SK-N-SH (cell line): Measurements from ENCODE around the gene RPE.

Experiments used
- FOXM1 ChIP-seq: IDR thresholded peaks from 2 replicates; pipeline ENCODE4 v1.4.0; 2012; ENCODE audit warnings: low read depth, mild to moderate bottlenecking
- MXI1 ChIP-seq: IDR thresholded peaks from 2 replicates; pipeline ENCODE4 v1.6.1; 2012; ENCODE audit warnings: mild to moderate bottlenecking, low read depth, low read length, improper control_type of control experiment
- NFIC ChIP-seq: IDR thresholded peaks from 2 replicates; pipeline ENCODE4 v1.4.0; 2012; ENCODE audit warnings: borderline replicate concordance
- SMC3 ChIP-seq: IDR thresholded peaks from 2 replicates; pipeline ENCODE4 v1.6.1; 2012; ENCODE audit warnings: low read depth, low read length, improper control_type of control experiment
- YY1 ChIP-seq: IDR thresholded peaks from 2 replicates; pipeline ENCODE4 v1.4.0; 2012; ENCODE audit warnings: low read depth, mild to moderate bottlenecking
- TF ChIP-seq, protein P1 (sequence below): fragments of 200-600 bp; sonication (generic); IDR thresholded peaks from 2 replicates; pipeline ENCODE4 v1.6.1; 2017; ENCODE audit warnings: antibody characterized with exemption, mild to moderate bottlenecking, moderate library complexity
- TF ChIP-seq, protein P2 (sequence below): IDR thresholded peaks from 2 replicates; pipeline ENCODE4 v1.4.0; 2012; ENCODE audit warnings: low read depth
- TF ChIP-seq, protein P3 (sequence below): IDR thresholded peaks from 2 replicates; pipeline ENCODE4; 2012
- TF ChIP-seq, protein P4 (sequence below): IDR thresholded peaks from 2 replicates; pipeline ENCODE4 v1.4.0; 2012; ENCODE audit warnings: low read depth, borderline replicate concordance

DNA sequence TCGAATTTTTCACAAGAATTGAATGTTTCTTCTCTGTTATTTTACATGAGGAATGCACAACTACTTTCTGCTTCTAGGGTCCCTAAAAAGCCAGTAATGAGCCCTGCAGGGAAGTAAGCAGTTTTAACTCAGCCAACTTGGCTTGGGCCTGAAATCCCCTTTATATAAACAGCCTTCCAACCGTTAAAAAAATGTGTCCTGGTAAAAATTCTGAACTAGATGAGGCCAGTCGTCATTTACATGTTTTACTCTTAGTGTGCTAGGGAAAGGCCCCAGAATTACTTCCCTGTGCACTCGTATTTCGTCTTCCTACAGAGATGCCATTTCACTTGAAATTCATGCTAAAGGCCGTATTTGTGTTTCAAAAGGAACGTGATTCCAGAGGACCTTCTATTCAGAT lies 42.4 kb upstream of the RPE start:
- TF ChIP-seq, protein P1, sequence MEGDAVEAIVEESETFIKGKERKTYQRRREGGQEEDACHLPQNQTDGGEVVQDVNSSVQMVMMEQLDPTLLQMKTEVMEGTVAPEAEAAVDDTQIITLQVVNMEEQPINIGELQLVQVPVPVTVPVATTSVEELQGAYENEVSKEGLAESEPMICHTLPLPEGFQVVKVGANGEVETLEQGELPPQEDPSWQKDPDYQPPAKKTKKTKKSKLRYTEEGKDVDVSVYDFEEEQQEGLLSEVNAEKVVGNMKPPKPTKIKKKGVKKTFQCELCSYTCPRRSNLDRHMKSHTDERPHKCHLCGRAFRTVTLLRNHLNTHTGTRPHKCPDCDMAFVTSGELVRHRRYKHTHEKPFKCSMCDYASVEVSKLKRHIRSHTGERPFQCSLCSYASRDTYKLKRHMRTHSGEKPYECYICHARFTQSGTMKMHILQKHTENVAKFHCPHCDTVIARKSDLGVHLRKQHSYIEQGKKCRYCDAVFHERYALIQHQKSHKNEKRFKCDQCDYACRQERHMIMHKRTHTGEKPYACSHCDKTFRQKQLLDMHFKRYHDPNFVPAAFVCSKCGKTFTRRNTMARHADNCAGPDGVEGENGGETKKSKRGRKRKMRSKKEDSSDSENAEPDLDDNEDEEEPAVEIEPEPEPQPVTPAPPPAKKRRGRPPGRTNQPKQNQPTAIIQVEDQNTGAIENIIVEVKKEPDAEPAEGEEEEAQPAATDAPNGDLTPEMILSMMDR = no peak
- TF ChIP-seq, protein P2, sequence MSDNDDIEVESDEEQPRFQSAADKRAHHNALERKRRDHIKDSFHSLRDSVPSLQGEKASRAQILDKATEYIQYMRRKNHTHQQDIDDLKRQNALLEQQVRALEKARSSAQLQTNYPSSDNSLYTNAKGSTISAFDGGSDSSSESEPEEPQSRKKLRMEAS = no peak
- TF ChIP-seq YY1 (no peak), SMC3 (no peak), MXI1 (no peak), NFIC (no peak), FOXM1 (no peak)
- TF ChIP-seq, protein P3, sequence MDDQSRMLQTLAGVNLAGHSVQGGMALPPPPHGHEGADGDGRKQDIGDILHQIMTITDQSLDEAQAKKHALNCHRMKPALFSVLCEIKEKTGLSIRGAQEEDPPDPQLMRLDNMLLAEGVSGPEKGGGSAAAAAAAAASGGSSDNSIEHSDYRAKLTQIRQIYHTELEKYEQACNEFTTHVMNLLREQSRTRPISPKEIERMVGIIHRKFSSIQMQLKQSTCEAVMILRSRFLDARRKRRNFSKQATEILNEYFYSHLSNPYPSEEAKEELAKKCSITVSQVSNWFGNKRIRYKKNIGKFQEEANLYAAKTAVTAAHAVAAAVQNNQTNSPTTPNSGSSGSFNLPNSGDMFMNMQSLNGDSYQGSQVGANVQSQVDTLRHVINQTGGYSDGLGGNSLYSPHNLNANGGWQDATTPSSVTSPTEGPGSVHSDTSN = no peak
- TF ChIP-seq, protein P4, sequence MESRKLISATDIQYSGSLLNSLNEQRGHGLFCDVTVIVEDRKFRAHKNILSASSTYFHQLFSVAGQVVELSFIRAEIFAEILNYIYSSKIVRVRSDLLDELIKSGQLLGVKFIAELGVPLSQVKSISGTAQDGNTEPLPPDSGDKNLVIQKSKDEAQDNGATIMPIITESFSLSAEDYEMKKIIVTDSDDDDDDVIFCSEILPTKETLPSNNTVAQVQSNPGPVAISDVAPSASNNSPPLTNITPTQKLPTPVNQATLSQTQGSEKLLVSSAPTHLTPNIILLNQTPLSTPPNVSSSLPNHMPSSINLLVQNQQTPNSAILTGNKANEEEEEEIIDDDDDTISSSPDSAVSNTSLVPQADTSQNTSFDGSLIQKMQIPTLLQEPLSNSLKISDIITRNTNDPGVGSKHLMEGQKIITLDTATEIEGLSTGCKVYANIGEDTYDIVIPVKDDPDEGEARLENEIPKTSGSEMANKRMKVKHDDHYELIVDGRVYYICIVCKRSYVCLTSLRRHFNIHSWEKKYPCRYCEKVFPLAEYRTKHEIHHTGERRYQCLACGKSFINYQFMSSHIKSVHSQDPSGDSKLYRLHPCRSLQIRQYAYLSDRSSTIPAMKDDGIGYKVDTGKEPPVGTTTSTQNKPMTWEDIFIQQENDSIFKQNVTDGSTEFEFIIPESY = no peak
